Measurements from ENCODE around the gene DNASE1L2.

Gene DNASE1L2

GRCh38 chr16:2226245-2226793 is 9.9 kb upstream of the DNASE1L2 start:
- no peak for TF ChIP-seq CTCF (IDR thresholded peaks at IDR 0.05; ENCODE audit: insufficient read depth, missing control alignments)
- DNase-seq (ENCODE audit: insufficient read length, low spot score) = no peak
- no peak for FAIRE-seq

- no peak for TF ChIP-seq CTCF (IDR thresholded peaks at IDR 0.05; ENCODE audit: insufficient read depth, missing control alignments)
- FAIRE-seq (no peak), DNase-seq (ENCODE audit: insufficient read length, low spot score) (no peak)
Observed at GRCh38 chr16:2226918-2227317, 9.3 kb upstream of the DNASE1L2 start.

GRCh38 chr16:2228161-2228824 is 8.0 kb upstream of the DNASE1L2 start:
- DNase-seq (ENCODE audit: insufficient read length, low spot score) (no peak), FAIRE-seq (no peak)
- no peak for TF ChIP-seq CTCF (IDR thresholded peaks at IDR 0.05; ENCODE audit: insufficient read depth, missing control alignments)

- TF ChIP-seq CTCF (IDR thresholded peaks at IDR 0.05; ENCODE audit: insufficient read depth, missing control alignments) = no peak
- FAIRE-seq (no peak), DNase-seq (ENCODE audit: insufficient read length, low spot score) (no peak)
Observed at GRCh38 chr16:2229091-2229490, 7.2 kb upstream of the DNASE1L2 start.

GRCh38 chr16:2229632-2230250 is 6.5 kb upstream of the DNASE1L2 start:
- no peak for DNase-seq (ENCODE audit: insufficient read length, low spot score)
- FAIRE-seq = no peak
- TF ChIP-seq CTCF (IDR thresholded peaks at IDR 0.05; ENCODE audit: insufficient read depth, missing control alignments) = no peak

GRCh38 chr16:2230376-2230775 is 5.9 kb upstream of the DNASE1L2 start:
- DNase-seq (ENCODE audit: insufficient read length, low spot score) (no peak), FAIRE-seq (no peak)
- no peak for TF ChIP-seq CTCF (IDR thresholded peaks at IDR 0.05; ENCODE audit: insufficient read depth, missing control alignments)
